Psoas muscle (tissue), 8 donors: ENCODE results near the gene OR10X1. TPM values are rescaled to one million over a fixed set of nuclear protein-coding genes. Genes with fewer than 3 reads are reported as not detected.

Experiments used
- ATAC-seq, 4 donors: fragments of 200-7000 bp; cut with Tn5 transposase; one replicate each; pipeline ENCODE4 v1.9.1; 2020; ENCODE audit warnings: moderate library complexity in 3 of 4, mild to moderate bottlenecking in 2 of 4
- DNase-seq, 2 donors: peaks; one replicate each; pipeline ENCODE4 v3.0.0-alpha.2; 2020
- H3K27ac ChIP-seq: fragments of 200-600 bp; one replicate; pipeline ENCODE4 v1.8.0; 2022
- H3K27me3 ChIP-seq, 3 donors: fragments of 200-600 bp in 1 of 3; one replicate each; pipeline versions ENCODE4 v1.6.1 to v1.8.0; 2013 to 2022; ENCODE audit warnings: low read length in 2 of 3, mild to moderate bottlenecking in 2 of 3, moderate library complexity in 1 of 3; ENCODE audit not compliant: insufficient read depth in 3 of 3
- H3K36me3 ChIP-seq, 2 donors: fragments of 200-600 bp in 1 of 2; one replicate each; pipeline versions ENCODE4 v1.6.1 to v1.8.0; 2013 to 2022; ENCODE audit warnings: low read depth in 1 of 2, mild to moderate bottlenecking in 1 of 2, moderate library complexity in 1 of 2; ENCODE audit not compliant: insufficient read depth in 1 of 2
- H3K4me1 ChIP-seq: fragments of 200-600 bp; one replicate; pipeline ENCODE4 v1.8.0; 2022
- H3K4me3 ChIP-seq: fragments of 200-600 bp; one replicate; pipeline ENCODE4 v1.8.0; 2022; ENCODE audit warnings: mild to moderate bottlenecking
- H3K9me3 ChIP-seq: fragments of 200-600 bp; one replicate; pipeline ENCODE4 v1.8.0; 2022
- WGBS, 3 donors: extraction: QIAGEN DNeasy Blood & Tissue Kit; methylation state at CpG; one replicate each; pipeline versions ENCODE4 v1.1.6 to v1.1.7; 2013; 5-methylcytosine and 5-hydroxymethylcytosine counted together
- intact Hi-C, 2 donors: fragments of 100-400 bp; cut with DNase I; formaldehyde crosslinking; loops; one replicate each; pipeline versions ENCODE4 v1.11.0 to v1.14.2; 2022
- polyA plus RNA-seq, 3 donors: library from polyadenylated mRNA; stranded (reverse); fragments of 200-250 nt; gene quantifications; one replicate each; pipeline ENCODE4 v1.2.3, GENCODE V29; 2013
- total RNA-seq, 4 donors: library from RNA; stranded (reverse); fragmentation: NEBNext Ultra II Directional in 2 of 4; extraction: Animal tissue kit (Norgen Biotek cat#: 25700) in 2 of 4; gene quantifications; one replicate each; pipeline versions ENCODE4 v1.2.1 to v1.2.4, GENCODE V29; 2021 to 2023
- TF ChIP-seq, protein P1 (sequence below): fragments of 200-600 bp; IDR thresholded peaks from one replicate; pipeline ENCODE4 v1.8.0; 2022; ENCODE audit warnings: antibody characterized with exemption
- donor health status: healthy with polysubstance abuse.
- donor health status: DM: no; HTN: no; CAD: no; lungs with moderate emphysema.
- donor health status: Bipolar disorder and iron deficiency.
- donor health status: healthy.
- donor health status: DM: yes; HTN: yes; CAD: no.
- donor health status: DM: no; HTN: no; CAD: no.
- donor health status: DM: no; HTN: no; CAD: no.
- donor health status: DM: yes; HTN: yes; CAD: no.

Gene OR10X1
- total and polyA plus RNA-seq, 7 donors: not detected

DNA sequence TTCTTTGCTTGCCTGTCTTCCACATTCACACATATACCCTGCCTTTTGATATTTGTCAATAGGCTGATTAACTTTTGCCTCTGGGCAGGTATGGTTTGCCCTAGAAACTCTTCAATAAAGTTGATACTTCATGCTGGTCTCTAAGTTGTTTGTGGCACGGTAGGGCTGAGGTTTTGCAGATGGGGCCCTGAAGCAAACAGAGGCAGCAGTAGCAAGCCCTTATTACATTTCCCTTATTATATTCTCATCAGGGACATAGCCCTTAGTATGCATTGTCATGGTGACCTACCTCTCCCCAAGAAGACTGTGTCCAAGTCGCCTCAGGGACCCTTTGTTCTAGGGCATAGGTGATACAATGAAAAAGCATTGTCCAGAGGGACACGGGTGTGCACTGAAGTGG lies 9.2 kb downstream of the OR10X1 start, which contains the start of gene OR6P1:
OR6P1 (minus strand) TSS at position 101 of the 400 bp plus-strand sequence. CDS start 6,976 bp downstream, outside the sequence.
- ATAC-seq: no peak

DNA sequence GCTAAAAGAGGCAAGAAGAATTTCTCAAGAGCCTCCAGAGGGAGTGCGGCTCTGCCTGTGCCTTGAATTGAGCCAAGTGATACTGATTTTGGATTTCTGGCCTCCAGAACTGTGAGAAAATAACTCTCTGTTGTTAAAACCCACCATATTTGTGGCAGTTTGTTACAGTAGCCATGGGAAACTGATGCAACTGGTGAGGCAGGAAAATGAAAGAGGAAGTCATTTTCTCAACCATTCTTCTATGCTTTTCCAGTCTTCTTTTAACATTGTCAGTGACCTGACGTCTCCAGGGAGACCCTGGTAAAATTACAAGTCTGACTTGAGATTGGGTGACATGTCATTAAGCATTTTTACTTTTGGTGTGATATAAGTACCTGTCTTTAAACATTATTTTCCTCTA lies 15.1 kb downstream of the OR10X1 start:
- intact Hi-C loops: no loop called here

More for the DNA sequence above, 9.2 kb downstream of the OR10X1 start, which contains the start of gene OR6P1:
- WGBS, 3 donors: 63 to 67% (median 67%) methylated on average over 3 of the region's 3 CpGs
- H3K27ac ChIP-seq: no peak within 1 kb of the TSS
- intact Hi-C loops: no loop called here
- no peak within 1 kb of the TSS for H3K4me3 ChIP-seq
- H3K9me3 ChIP-seq: no peaks in the 10 kb centered on the region
- TF ChIP-seq, protein P1, sequence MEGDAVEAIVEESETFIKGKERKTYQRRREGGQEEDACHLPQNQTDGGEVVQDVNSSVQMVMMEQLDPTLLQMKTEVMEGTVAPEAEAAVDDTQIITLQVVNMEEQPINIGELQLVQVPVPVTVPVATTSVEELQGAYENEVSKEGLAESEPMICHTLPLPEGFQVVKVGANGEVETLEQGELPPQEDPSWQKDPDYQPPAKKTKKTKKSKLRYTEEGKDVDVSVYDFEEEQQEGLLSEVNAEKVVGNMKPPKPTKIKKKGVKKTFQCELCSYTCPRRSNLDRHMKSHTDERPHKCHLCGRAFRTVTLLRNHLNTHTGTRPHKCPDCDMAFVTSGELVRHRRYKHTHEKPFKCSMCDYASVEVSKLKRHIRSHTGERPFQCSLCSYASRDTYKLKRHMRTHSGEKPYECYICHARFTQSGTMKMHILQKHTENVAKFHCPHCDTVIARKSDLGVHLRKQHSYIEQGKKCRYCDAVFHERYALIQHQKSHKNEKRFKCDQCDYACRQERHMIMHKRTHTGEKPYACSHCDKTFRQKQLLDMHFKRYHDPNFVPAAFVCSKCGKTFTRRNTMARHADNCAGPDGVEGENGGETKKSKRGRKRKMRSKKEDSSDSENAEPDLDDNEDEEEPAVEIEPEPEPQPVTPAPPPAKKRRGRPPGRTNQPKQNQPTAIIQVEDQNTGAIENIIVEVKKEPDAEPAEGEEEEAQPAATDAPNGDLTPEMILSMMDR: no peak
- DNase-seq: no peak
- H3K4me1 ChIP-seq: no peaks in the 10 kb centered on the region
- peaks cover 0 to 2% (median 0%) of the 10 kb centered on the region in 3 donors for H3K27me3 ChIP-seq
- H3K36me3 ChIP-seq: no peaks in the 10 kb centered on the region

DNA sequence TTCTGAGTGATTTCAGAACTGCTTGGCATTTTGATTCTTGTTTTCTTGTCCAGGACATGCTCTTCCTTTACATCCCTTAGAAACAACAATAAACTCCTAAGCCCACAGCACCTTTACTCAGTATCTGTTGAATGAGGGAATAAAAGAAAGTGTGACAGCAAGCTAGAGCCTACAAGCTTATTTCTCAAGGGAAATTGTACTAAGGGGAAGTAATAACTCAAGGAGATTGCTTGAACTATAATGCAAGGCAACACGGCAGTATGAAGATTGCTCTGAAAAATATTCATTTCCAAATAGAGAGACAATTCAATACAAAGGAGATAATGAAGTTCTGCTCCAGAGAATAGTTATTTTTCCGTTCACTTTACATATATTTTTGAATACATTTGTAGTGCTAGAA lies 15.8 kb downstream of the OR10X1 start:
- H3K27ac ChIP-seq: no peak overlapping the region
- peaks cover 0 to 2% (median 0%) of the 10 kb centered on the region in 3 donors for H3K27me3 ChIP-seq
- ATAC-seq (no peak), DNase-seq (no peak)
- no peaks in the 10 kb centered on the region for H3K36me3 ChIP-seq
- TF ChIP-seq, protein P1: no peak
- no peaks in the 10 kb centered on the region for H3K4me1 ChIP-seq
- intact Hi-C loops: no loop called here
- no peaks in the 10 kb centered on the region for H3K9me3 ChIP-seq
- H3K4me3 ChIP-seq: no peak overlapping the region
- WGBS, 3 donors: 62 to 74% (median 70%) methylated on average over 2 of the region's 2 CpGs

More for the DNA sequence above, 15.1 kb downstream of the OR10X1 start:
- Histone ChIP-seq H3K4me1 (no peaks in the 10 kb centered on the region), H3K4me3 (no peak overlapping the region), H3K27me3 (peaks cover 0 to 2% (median 0%) of the 10 kb centered on the region in 3 donors), H3K27ac (no peak overlapping the region), H3K9me3 (no peaks in the 10 kb centered on the region), H3K36me3 (no peaks in the 10 kb centered on the region)
- WGBS, 3 donors: 41 to 53% (median 50%) methylated on average over 2 of the region's 2 CpGs
- no peak for DNase-seq
- TF ChIP-seq, protein P1: no peak
- ATAC-seq: no peak

DNA sequence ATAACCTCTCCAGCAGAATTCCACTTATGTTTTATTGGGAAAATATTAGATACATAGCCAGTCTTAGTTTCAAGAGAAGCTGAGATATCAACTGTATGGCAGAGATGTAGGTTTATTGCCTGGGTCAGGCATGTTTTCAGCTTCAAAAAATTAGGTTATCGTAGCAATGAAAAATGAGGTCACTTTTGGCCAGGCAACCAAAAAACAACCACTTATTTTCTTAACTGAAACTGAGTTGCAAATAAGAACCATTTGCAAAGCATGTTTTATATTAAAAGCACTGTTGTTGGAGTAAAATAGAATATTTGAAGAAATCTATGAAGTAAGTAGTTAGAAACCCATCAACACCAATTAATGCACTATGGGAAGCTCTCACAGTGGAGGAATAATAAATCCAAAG lies 20.0 kb downstream of the OR10X1 start:
- H3K9me3 ChIP-seq: no peaks in the 10 kb centered on the region
- 59 to 79% (median 70%) methylated on average over 1 of the region's 1 CpG for WGBS, 3 donors
- H3K4me3 ChIP-seq: no peak overlapping the region
- H3K36me3 ChIP-seq: no peaks in the 10 kb centered on the region
- H3K27ac ChIP-seq: no peak overlapping the region
- H3K4me1 ChIP-seq: no peaks in the 10 kb centered on the region
- DNase-seq: no peak
- no peaks in the 10 kb centered on the region for H3K27me3 ChIP-seq
- no peak for ATAC-seq
- TF ChIP-seq, protein P1: no peak
- intact Hi-C loops: no loop called here

DNA sequence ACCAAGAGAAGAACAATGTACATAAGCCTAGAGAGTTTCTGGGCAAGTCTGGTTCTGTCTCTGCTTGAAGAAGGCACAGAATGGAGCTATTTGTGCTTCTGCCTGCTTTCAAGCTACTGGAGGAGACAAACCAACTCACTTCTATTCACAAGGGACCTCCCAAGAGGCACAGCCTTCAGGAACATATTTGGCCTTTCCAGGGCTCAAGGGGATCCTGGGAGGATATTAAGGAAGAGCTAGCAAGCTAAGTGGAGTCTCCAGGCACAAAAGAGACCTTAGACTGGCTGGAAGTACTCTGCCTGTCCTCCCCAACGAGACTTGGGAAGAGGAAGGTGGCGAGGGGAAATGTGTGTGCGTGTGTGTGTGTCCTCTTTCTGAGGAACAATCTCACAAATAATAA lies 25.3 kb downstream of the OR10X1 start, which contains the start of gene OR6Y1:
OR6Y1 (minus strand) TSS at position 54 of the 400 bp plus-strand sequence. CDS start 6,300 bp downstream, outside the sequence.
- intact Hi-C loops: no loop called here
- Histone ChIP-seq H3K27ac (no peak within 1 kb of the TSS), H3K27me3 (no peaks in the 10 kb centered on the region), H3K4me1 (no peaks in the 10 kb centered on the region), H3K4me3 (no peak within 1 kb of the TSS), H3K9me3 (no peaks in the 10 kb centered on the region), H3K36me3 (no peaks in the 10 kb centered on the region)
- ATAC-seq (no peak), DNase-seq (no peak)
- WGBS, 3 donors: 68 to 82% (median 73%) methylated on average over 3 of the region's 3 CpGs
- TF ChIP-seq, protein P1: no peak
